Activated T-cell treated with anti-CD3 and anti-CD28 coated beads, Interleukin-2, amount 50 U/mL, for 48 hours (primary cell): ENCODE results near the gene CACNG4.

Experiments
- DNase-seq, 2 experiments: peaks; one replicate each; pipeline ENCODE4 v3.0.0-alpha.2; 2020

Gene CACNG4

DNA sequence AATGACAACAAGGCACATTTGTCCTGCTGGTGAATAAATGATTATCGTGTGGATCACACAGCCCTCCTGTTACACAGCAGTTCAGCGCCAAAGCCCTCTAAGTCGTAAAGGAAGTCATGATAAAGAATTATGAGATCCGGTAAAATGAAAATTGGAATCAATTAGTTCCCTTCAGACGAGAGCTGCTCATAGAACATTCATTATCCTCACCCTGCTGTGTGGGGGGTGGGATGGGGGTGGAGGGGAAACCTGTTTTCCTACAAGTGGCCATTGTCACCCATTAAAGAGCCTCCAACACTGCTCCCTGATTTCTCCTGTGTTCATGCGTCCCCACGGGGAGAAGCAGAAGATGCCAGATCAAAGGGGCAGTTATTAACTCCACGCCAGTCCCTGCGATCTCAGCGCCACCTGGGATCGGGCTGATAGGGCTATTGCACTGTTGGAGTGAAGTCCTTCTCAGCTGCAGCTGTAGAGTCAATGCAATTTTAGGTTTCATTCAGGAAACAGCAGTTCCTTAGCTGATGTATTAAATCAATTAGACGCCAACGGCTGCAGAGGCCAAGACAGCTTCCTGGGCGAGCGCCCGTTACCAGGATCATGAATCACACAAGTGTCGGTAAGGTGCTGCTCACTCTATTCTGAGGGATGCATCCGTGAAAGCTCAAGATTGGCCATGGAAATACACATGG lies 19.2 kb upstream of the CACNG4 start:
- DNase-seq, result no peak

DNA sequence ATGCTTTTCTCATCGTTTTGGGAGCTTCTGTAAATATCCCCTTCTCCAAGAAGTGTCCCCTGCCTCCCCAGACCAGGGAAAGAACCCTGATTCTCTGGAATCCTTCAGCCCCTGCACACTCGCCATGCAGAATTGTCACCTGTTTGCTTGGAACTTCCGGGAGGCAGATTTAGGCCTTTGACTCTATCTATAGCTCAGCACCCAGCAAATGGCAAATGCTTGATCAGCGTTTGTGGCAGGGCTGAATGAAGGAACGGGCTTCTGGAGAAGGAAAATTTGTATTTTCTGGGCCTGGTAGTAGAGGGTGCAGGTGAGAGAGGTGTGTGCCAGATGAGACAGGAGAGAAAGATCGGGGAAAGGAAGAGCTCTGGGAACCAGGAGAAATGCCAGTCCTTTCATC lies 18.3 kb upstream of the CACNG4 start:
- no peak for DNase-seq

DNA sequence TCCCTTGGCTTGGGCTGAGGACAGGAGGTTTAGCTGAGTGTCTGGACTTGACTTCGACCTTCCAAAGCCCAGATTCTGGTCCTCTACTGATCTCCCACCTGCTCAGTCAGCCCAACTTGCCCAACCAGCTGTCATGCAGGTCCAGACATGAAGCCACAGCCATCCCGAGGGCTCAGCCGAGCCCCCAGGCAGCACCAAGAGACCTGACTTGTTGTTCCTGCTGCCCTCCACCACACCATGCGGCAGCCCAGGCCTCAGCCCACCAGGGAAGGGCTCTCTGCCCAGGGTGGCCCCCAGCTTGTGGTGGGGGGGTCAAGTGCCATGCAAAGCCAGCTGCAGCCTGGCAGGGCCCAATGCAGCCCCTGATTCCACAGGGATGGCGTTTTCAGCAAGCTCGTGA lies 17.2 kb upstream of the CACNG4 start:
- no peak for DNase-seq

DNA sequence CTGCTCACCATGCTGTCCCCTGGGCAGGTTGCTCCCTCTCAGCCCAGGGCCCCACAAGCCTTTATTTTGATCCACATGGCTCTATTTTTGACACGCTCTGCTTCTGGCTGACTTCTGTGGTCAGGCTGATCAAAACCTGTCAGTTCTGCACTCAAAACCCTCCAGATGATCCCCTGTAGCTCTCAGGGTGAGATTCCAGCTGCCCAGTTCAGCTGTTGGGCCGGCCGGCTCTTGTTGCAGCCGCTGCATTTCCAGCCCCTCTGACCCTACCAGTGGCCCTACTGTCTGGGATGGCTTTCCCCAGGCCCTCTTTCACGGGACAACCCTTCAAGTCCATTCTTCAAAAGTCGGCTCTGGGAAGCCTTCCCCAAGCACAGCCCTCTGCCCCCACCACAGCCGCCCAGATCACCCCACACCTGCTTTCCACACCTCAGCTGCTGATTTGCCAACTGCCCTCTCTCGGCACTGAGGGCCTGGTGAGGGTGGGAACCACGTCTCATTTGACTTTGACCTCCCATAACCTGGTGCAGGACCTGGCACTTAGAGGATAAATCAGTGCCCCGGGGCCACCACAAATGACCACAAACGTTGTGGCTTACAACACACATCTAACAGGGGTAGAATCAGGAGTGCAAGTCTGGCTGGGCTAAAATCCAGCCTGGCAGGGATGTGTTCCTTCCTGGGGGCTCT lies 16.3 kb upstream of the CACNG4 start:
- no peak for DNase-seq

DNA sequence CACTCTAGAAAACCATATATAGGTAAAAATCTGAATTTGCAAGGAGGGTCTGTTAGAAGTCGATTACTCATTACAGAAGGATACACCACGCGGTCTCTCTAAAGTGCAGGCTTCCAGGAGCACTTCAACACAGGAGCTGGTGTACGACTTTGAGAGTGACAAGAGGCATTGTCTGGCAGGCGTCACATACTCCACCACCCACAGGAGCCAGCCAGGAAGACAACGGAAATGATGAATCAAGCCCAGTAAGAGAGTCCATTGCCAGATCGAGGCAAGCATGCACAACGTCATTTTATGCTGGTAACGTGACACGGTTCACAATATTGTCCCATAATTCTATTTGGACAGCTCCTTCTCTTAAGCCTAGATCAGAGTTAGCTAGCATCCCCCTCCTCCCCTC lies 15.0 kb upstream of the CACNG4 start:
- no peak for DNase-seq

DNA sequence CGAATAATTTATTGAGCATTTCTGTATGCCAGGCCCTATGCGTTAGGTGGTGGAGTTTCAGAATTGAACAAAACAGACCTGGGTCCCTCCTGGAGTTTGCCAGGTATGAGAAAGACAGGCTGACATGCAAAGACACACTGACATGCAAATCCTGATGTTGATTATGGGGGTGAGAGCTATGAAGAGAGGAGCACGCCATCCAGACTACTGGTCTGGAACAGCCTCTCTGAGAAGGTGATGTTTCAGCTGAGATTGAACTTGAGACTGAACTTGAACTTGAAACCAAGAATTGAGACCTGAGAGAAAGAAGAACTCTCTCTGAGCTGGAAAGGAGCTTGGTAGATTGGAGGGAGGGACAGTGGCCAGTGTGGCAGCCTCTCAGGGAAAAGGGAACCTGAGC lies 14.2 kb upstream of the CACNG4 start:
- no peak for DNase-seq

DNA sequence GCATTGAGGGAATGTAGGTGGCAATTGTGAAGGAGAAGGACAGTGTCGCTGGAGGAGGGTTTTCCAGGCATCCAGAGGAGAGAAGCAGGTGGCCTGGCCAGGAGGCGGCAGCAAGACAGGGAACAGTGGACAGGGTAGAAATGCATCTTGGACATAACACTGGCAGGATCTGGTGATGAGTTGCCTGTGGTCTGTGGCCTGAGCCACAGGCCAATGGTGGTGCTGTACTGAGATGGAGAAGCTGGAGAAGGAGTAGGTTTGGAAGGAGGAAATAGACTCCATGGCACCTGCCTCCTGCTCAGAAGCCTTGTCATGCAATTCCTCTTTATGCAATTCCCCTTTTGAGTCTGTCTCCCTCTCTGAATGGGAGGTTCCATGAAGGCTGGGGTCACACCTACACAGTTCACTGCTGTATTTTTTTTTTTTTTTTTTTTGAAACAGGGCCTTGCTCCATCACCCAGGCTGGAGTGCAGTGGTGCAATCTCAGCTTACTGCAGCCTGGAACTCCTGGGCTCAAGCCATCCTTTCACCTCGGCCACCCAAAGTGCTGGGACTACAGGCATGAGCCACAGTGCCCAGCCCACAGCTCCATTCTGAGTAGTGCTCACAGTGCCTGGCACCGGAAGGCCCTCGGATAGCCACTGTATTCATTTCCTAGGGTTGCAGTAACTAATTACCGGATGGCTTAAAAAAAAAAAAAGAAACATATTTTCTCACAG lies 13.5 kb upstream of the CACNG4 start:
- no peak for DNase-seq

DNA sequence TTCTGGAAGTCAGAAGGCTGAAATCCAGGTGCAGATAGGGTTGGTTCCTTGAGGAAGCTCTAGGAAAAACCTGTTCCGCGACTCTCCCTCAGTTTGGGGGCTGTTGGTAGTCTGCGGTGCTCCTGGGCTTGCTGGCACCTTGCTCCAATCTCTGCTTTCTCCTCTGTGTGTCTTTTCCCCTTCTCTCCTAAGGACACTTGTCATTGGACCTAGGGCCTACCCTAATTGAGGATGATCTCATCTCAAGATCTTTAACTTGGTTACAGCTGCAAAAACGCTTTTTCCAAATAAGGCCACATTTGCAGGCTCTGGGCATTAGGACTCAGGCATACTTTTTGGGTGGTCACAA lies 12.9 kb upstream of the CACNG4 start:
- DNase-seq, result no peak

DNA sequence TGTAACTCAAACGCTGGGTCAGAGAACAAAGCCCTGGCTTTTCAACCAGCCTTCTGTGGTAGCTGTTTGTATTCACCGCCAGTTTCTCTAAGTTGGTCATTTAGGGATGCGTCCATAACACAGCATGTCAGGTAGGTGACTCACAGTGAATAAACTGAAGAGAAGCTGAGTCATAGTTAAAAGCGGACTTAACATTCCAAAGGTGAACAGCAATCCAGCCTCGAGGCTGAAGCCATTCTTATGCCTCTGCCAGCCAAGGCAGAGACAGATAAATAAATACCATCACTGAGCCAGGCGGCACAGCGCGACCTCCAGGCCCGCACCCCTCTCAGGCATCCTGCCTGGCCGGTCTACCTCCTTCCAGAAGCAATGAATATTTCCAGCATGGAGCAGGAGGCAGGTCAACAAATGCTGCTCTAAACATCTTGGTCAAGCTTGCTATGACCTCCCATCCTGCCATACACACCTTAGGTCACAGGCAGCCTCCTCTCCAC lies 12.4 kb upstream of the CACNG4 start:
- no peak for DNase-seq

DNA sequence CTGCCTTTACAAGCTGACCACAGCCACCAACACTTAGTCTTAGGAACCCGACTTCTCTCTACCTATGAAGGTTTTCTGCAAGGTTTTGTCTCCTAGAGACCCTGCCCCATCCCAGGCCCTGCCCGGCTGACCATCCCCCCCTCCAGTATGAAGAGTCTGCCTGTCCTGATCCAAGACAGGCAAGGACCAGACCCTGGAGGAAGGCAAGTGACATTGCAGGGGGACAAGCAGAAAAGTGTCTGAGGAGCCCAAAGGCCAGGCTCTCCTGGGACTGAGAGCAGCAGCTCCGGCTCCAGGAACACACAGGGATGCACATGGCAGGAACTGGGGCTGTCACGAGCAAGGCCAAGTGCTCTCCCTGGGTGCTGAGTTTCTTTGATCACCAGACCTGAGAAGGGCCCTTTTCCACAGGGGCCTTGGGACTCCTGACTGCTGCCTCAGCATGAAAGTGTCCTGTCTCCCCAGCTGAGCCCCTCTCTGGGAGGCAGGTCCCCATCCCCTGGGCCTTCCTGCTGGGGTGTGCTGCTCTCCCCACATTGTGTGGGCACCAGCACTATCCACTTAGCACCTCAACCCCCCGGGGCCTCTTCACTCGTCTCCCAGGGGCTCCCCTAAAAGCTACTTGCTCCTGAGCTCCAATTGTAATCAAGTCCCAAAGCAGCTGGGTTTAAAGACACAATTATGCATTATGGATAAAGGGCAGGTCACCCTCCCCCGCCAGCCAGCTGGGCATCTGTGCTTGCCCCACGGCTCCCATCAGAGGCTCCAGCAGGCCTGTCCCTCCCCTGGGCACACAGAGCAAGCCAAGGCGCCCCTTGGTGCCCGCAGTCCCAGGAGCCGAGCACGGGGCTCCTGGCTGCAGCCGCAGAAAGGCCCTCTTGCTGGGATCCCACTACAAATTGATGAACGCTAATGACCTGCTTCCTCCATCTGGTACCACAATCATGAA lies 11.6 kb upstream of the CACNG4 start:
- DNase-seq, result no peak

DNA sequence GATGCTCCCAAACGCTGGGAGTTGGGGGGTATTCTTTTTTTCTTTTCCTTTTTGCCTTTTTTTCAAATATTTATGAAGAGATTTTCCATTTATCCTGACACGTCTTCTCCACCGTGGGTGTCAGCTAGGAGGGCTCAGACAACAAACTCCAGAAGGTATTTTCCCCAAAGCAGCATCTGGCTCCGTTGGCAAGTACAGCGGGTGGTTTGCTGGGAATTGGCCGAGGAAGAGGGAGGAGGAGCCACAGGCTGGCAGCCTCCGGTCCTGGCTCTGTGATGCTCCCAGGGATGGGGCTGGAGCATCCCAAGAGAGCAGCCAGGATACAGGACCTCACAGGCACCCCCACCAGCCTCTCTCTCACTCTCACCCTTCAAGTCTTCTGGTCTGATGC lies 10.9 kb upstream of the CACNG4 start:
- no peak for DNase-seq

DNA sequence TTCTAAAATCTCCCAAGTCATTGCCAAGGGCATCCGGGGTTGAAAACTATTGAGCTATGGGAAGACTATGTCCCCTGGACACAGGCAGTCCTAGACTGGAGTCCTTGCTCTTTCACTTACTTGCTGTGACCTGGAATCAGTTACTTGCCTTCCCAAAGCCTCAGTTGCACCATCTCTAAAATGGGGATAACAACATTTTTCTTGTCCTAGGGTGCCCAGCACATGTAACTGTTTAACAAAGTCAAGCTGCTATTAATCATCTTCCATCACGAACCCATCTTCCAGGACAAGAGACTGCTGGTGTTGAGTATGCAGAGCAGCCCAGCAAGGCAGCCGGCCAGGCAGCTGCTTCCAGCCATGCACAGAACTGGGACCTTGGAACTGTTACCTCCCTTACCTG lies 9.9 kb upstream of the CACNG4 start:
- no peak for DNase-seq

DNA sequence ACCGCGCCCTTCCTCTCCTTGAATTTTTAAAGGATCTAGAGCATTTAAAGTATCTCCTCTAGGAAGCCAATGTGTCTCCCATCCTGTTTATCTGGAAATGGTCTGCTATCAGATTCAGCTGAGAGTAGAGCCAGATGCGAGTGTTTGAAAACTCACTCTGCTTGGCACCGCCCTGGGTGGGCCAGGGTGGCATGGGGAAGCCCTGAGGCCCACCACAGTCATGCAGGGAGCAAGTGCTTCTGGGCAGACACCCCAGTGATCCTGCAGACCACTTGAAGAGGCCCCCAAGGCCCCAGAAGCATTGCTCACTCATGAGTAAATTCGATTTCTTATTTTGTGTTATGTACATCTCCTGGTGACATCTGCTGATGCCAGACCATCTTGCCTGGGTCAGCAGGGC lies 8.7 kb upstream of the CACNG4 start:
- DNase-seq, result no peak

DNA sequence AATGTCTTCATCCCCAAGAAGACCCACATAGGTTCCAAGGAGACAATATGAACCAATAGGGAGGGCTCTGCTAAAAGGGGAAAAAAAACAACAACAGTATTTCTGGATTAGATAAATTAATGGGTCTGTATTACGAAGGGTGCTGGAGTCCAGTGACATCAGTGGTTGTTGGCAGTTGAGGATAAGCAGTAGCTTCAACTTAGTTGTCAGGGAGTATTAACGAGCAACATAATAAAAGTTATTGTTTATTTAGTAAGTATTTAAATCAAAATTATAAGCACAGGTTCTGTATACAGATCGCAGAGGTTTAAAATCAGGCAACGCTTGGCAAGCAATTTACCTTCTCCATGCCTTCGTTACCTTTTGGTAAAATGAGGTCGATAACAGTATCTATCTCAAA lies 7.6 kb upstream of the CACNG4 start:
- DNase-seq, result no peak

DNA sequence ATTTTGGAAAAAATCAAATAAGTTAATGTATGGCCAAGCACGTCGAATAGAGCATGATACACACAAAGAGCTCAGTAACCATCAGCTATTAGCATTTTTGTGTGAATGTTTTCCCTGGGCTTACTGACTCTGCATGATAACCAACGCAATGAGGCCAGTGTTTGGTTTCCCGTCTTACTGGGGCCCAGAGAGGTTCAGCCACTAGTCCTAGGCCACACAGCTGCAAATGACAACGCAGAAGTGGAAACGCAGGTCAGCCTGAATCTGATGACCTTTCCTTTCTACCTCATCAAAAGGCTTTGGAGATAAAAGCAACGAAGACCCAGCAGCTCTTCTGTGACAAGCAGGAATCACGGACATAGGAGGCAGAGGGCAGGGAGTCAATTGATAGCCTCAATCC lies 7.2 kb upstream of the CACNG4 start:
- DNase-seq, result no peak

DNA sequence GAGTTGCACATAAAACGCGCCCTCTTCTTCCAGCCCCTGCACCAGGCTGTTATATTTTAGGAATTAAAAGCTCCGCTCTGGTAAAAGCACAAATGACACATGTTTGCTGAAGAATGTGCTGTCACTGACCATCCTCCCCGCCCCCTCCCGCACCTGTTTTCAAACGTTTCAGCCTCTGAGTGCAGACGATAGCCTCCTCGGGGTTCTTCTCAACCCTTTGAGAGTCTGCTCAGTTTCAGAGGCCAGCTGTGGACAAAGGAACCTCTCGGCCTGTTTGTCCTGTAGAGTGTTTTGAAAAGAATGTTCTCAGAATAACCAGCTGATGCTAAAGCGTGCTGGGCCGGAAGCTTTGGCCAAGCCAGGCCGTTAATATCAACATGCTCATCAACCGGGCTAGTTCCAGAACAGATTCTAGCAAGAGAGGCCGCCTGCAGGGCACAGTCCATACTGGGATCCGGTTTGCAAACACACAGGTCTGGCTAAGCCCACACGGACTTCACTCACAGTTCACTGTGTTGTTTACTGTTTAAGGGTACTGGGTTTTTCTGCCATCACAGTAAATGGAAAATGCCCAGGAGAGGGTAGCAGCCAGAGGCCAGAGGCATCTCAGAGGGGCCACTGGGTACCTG lies 6.4 kb upstream of the CACNG4 start:
- no peak for DNase-seq

DNA sequence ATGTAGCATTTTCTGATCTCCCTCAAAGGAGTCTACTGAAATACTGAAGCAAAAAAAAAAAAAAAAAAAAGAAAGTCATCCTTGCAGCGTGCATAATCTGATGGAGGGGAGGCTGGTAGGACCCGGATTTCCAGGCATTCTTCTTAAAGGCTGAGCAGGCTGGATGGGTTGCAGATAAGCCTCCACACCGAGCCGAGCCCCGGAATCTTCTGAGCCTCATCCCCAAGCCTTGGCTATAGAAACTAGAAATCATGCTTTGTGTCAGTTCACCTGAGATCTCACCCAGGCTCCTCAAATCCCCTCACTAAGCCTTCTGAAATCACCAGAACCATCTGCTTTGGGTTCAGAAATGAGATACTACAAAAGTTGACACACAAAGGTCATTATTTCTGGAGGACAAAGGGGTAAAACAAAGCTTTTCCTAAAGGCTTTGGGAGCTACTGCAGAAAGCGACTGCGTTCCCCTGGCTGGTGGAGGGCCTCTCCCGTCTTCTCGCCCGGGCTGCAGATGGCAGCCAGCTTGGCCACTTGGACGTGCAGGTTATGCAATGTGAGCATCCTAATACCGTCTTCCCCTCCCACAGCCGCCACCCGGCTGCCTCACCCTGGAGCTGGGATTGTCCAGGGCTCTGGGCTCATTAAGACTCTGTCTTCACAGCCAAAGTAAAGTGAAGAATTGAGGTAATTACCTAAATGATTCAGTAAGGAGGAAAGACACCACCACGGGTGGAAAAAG lies 4.7 kb upstream of the CACNG4 start:
- no peak for DNase-seq

DNA sequence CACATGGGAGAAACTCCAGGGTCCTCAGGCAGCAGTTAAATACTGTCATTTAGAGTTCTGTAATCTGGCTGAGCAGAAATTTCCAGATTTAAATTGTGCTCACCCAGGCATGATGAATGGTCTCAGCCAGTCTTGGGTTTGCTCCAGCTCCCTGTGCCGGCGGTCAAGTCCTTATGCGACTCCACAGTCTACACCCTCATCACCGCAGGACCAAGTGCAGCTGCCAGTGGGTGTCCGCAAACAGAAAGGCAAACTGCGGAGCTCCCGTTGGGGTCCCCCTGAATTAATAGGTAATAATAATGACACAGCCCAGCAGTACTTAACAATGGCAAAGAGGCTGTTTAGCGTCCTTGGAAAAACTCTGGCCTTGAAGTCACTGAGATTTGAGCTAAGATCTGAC lies 3.9 kb upstream of the CACNG4 start:
- DNase-seq, result no peak

DNA sequence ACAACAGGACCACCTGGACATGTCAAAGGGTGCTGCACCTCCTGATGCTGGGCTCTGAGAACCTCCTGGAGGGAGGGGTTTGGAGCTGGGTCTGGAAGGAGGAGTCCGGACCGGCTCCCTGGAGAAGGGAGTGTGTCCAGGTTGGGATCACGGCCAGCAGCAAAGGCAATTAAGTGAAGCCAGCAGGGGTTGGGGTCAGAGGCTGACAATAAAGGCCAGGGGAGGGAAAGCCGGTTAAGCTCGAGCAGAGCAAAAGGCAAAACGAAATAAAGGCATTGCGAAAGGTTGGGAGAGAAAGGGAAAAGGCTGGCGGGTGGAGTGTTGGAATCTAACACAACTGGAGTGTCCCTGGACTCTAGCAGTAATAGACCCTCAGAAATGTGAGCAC lies 992 bp upstream of the CACNG4 start:
- no peak for DNase-seq

DNA sequence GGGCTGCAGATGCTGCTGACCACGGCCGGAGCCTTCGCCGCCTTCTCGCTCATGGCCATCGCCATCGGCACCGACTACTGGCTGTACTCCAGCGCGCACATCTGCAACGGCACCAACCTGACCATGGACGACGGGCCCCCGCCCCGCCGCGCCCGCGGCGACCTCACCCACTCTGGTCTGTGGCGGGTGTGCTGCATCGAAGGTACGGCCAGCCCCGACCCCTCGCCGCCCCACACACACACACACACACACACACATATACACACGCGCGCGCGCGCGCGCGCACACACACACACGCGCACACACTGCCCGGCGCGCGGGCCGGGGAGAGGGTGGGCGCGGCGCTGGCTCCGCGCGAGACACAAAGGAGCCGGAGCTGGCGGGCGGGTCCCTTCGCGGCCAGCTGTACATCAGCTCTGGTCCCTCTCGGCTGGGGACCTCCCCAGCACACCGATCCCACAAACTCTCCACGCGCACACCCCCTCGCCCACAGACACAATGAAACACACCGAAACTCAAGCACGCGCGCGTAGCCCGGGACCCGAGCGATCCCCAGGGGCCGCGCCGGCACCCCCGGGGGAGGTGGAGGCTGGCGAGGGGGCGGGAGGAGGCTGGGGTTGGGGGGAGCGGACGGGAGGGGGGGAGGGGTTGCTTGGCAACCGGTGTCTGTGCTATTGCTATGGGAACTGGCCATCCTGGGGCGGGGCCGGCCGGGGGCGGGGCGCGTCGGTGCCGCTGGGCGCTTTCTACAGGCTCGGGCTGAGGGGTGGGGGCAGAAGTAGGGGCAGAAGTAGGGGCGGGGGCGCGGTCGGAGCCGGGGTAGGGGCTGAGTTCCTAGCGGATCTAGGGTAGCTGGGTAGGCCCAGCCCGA lies 658 bp downstream of the CACNG4 start:
- DNase-seq, result peak; percentile 44 to 48

DNA sequence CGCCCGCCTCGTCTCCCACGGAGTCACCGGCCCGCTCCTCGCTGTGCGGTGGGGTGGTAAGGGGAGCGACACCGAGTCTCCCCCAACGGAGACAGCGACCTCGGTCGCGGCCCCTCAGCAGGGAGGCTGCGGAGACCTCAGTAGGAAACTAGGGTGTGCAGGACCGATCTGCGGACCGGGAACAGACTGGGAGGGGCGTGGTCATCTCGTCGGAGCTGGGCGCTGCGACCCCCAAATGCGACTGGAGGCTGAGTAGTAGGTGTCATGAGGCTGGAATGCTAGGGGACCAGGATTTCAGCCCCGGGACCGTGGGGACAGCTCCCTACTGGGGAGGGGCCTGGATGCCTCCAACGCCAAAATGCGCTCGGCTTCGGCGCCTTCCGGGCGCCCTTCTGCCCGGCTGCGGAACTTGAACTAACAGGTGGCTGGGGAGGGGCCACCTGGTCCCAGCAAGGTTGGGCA lies 1.3 kb downstream of the CACNG4 start:
- DNase-seq, result no peak
